Ramos (cell line): ENCODE results near the gene PBRM1.
"Not testable (repeated sequence)": the region's sequence is repeated elsewhere in the genome, so short reads cannot be mapped to it uniquely, and the experiment has no call there.

Experiments
- in situ Hi-C: fragments of 300-500 bp; cut with MboI; formaldehyde crosslinking; loops from one replicate; pipeline ENCODE4 v1.14.3; 2022; ENCODE audit warnings: low sequenced_read_pairs; ENCODE audit not compliant: unreplicated experiment

Gene PBRM1

GRCh38 chr3:52705438-52705687, 19.6 kb upstream of the PBRM1 start:
- in situ Hi-C loops, result no loop called here

- in situ Hi-C loops, result no loop called here
Observed at GRCh38 chr3:52704611-52705437, 19.1 kb upstream of the PBRM1 start.

DNA sequence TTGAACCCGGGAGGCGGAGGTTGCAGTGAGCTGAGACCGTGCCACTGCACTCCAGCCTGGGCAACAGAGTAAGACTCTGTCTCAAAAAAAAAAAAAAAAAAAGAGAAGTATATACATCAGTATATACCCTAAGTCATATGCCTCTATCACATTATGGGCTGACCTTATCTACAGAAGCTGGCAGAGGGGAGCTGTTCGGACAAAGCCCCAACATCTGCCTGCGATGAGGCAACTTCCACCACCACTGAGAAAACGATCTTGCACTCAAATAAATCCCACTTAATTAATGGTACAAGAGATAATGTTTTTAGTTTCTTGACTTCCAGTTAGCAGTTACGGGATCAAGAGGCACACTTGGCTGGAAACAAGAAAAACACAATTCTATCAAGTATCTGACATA, 17.6 kb upstream of the PBRM1 start:
- in situ Hi-C loops, result no loop called here

GRCh38 chr3:52697632-52697965, 11.9 kb upstream of the PBRM1 start:
- in situ Hi-C loops, result no loop called here

DNA sequence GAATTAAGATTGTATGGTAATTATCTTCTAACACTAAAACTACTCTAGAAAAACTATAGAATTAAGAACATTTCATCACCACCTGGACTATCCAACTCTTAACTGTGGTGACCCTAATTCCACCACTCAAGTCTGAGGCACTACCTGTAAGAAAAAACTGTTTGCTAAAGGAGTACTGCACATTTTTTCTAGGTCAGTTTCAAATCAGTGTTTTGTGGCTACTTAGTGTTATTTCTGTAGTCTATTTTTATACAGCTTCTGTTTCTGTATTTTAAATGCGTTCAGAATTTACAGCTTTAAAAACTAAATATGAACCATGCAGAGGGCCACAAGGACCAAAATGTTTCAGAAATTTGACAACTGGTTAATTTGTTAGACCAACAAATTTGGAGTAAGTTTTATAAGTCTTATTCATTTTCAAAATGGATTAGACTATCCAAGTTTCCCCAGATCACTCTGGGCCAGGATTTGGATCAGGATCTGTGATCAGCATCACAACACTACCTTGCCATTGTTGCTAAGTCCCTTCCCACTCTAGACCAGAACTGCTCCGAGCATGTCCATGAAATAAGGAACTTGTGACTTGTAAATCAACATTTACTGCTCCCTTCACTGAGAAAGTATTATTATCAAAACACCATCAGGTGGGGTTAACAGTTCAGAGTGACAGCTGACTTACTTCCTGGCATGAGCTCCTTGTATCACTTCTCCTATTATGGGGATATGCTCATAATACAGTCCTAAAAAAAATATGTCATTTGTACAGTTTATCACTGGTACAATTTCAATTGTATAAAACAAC, 11.3 kb upstream of the PBRM1 start:
- in situ Hi-C loops, result no loop called here

GRCh38 chr3:52695798-52696671, 10.3 kb upstream of the PBRM1 start:
- in situ Hi-C loops, result no loop called here

DNA sequence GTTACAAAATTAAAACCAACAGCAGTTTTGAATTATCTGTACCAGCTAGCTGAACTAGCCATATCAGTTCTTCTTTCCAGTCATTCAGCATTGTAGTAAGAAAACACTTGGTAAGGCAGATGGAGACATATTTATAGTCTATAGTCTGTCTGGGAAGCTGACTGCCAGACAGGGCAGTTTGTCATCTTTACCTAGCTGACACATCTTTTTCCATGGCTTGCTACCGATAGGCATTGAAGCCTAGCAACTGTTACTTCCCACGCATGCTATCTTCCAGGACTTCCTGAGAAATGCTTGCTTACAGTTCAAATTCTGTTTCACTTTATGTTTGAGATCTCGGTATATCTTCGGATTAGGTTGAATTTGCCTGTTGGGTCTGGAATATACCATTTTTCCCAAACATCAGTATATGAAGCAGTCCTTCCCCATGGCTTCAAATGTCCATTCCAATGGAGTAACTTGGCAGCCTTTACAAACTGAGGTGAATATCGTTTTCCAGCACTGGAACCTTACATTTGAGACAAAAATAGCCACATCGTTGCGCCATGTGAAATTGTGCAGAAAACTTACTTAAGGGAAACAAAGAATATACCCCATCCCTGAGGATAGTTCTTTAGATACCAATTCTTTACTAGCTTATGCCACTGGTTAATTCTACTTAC, 8.9 kb upstream of the PBRM1 start:
- in situ Hi-C loops, result no loop called here

DNA sequence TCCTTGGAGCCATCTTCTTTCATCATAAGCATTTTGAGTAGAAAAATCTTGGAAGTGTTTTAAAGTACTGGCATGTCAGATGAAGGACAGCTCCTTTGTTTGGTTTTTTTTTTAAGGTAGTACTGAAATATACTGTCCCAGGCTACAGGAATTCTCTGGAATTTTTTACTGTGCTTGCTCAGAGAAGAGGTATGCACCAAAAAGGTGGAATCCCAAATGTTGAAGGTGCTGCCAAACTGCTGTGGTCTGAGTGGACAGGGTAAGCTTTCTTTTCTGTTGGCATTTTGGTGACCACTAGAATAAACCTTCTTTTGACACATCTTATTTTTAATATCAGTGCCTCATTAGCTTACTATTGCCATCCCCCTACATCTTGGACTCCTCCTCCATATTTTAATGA, 7.4 kb upstream of the PBRM1 start:
- in situ Hi-C loops, result no loop called here

- in situ Hi-C loops, result no loop called here
Observed at GRCh38 chr3:52690560-52690959, 4.8 kb upstream of the PBRM1 start.

- in situ Hi-C loops, result no loop called here
Observed at GRCh38 chr3:52689151-52689550, 3.4 kb upstream of the PBRM1 start.

- in situ Hi-C loops, result no loop called here
Observed at GRCh38 chr3:52688266-52688665, 2.6 kb upstream of the PBRM1 start.

DNA sequence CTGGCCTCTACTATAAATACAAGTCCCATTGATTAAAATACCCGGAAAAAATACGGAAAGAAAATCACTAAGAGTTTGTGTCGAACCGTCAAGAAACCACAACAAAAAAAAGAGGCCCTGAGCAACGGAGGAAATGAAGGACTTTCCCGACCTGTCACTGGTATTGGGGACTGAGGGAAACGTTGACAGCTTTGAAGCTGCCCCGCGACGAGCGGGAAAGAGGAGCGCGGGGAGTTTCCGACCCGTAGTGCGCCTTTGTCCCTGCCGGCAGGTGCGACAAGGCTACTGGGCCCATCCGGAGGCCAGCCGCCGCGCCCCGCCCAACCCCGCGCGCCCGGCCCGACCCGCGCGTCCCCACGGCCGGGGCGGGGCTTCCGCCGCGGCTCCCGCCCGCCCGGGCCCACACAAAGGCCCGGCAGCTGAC, 416 bp downstream of the PBRM1 start:
- in situ Hi-C loops, result no loop called here

- in situ Hi-C loops, result no loop called here
Observed at GRCh38 chr3:52684184-52684583, 1.5 kb downstream of the PBRM1 start.

DNA sequence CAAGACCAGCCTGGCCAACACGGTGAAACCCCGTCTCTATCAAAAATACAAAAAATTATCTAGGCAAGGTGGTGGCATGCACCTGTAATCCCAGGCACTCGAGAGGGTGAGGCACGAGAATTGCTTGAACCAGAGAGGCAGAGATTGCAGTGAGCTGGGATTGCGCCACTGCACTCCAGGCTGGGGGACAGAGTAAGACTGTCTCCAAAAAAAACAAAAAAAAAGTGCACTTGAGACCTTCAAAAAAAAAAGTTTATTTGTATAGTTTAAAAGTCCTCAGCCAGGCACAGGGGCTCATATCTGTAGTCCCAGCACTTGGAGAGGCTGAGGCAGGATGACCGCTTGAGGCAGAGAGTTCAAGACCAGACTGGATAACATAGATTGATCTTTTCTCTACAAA, 2.1 kb downstream of the PBRM1 start:
- in situ Hi-C loops, result no loop called here

- in situ Hi-C loops, result no loop called here
Observed at GRCh38 chr3:52682016-52682415, 3.7 kb downstream of the PBRM1 start.

- in situ Hi-C loops, result no loop called here
Observed at GRCh38 chr3:52681596-52681995, 4.1 kb downstream of the PBRM1 start.

DNA sequence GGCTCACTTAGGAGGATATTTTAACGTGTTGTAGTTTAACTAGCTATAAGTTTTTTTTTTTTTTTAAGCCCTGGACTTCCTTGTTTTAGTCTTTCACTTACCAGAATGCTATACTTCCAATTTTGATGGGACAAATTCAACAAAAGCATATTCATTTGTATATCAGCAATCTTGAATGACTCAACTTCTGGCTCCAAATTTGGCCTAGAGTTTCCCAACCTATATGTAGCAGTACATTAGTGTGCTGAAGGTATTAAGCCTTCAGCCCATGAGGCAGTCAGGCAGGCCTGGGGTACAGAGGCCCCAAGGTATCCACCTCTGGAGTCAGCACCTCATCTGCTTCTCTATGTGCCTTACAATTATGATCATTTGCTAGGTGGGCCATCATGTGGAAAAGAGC, 5.9 kb downstream of the PBRM1 start:
- in situ Hi-C loops, result no loop called here

DNA sequence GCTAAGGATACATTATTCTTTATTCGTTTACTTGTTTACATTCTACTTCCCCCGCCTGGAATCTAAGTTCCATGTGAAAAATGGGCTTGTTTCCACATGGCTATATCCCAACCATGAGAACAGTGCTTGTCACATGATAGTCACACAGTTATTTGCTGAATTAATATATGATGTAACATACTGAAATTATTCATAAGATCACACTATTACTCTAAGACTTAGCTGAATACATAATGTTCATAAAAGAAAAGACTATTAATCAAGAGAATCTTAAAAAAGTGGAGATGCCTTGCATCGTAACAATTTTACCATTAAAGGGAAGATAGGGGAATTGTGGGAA, 6.5 kb downstream of the PBRM1 start:
- in situ Hi-C loops, result no loop called here

- in situ Hi-C loops, result no loop called here
Observed at GRCh38 chr3:52678265-52679198, 7.2 kb downstream of the PBRM1 start.

DNA sequence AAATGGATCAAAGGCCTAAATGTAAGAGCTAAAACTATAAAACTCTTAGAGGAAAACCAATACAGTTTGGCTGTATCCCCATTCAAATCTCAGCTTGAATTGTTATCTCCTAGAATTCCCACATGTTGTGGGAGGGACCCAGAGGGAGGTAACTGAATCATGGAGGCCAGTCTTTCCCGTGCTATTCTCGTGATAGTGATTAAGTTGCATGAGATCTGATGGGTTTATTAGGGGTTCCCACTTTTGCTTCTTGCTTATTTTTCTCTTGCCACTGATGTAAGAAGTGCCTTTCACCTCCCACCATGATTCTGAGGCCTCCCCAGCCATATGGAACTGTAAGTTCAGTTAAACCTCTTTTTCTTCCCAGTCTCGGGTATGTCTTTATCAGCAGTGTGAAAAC, 9.5 kb downstream of the PBRM1 start:
- in situ Hi-C loops, result not testable (repeated sequence)
